Vagina (tissue), 2 donors: ENCODE measurements around the gene PLEKHJ1. TPM values are rescaled to one million over a fixed set of nuclear protein-coding genes. Genes with fewer than 3 reads are reported as not detected.

Source experiments
- DNase-seq, 2 donors: peaks; one replicate each; pipeline ENCODE4 v3.0.0-alpha.2; 2017; ENCODE audit errors: extremely low spot score in 2 of 2
- H3K27ac ChIP-seq: fragments of 200-600 bp; sonication (generic); one replicate; pipeline ENCODE4 v1.5.1; 2019
- H3K27me3 ChIP-seq: fragments of 200-600 bp; sonication (generic); one replicate; pipeline ENCODE4 v1.5.1; 2019
- H3K36me3 ChIP-seq, 2 donors: fragments of 200-600 bp; sonication (generic); one replicate each; pipeline ENCODE4 v1.5.1; 2017 to 2019
- H3K4me1 ChIP-seq: fragments of 200-600 bp; sonication (generic); one replicate; pipeline ENCODE4 v1.5.1; 2019
- H3K4me3 ChIP-seq, 2 donors: fragments of 200-600 bp; sonication (generic); 1 replicate in 1 of 2; 2 replicates in 1 of 2; pipeline ENCODE4 v1.5.1; 2016 to 2019
- H3K9me3 ChIP-seq: fragments of 200-600 bp; sonication (generic); one replicate; pipeline ENCODE4 v1.5.1; 2019
- CTCF ChIP-seq, 3 experiments: fragments of 450-650 bp in 2 of 3; fragments of 200-600 bp in 1 of 3; sonication (generic) in 1 of 3; IDR thresholded peaks; one replicate each; pipeline ENCODE4 v1.5.1; 2017 to 2019; ENCODE audit warnings: antibody characterized with exemption in 3 of 3, mild to moderate bottlenecking in 2 of 3, moderate library complexity in 2 of 3
- POLR2A ChIP-seq, 2 donors: fragments of 450-650 bp; IDR thresholded peaks; one replicate each; pipeline ENCODE4 v1.6.1; 2017; ENCODE audit warnings: antibody characterized with exemption in 2 of 2, mild to moderate bottlenecking in 2 of 2, moderate library complexity in 2 of 2
- POLR2AphosphoS5 ChIP-seq, 2 donors: sonication (generic); formaldehyde crosslinking; IDR thresholded peaks; one replicate each; pipeline ENCODE4 v1.9.0; 2017; ENCODE audit warnings: antibody characterized with exemption in 2 of 2, mild to moderate bottlenecking in 2 of 2, low read depth in 1 of 2; ENCODE audit not compliant: insufficient read depth in 1 of 2
- intact Hi-C: fragments of 100-400 bp; cut with DNase I; formaldehyde crosslinking; loops from one replicate; pipeline ENCODE4 v1.15.1; 2023
- total RNA-seq: library from RNA; depleted of rRNA; stranded (reverse); fragments of >200 nt; gene quantifications from one replicate; pipeline ENCODE4 v1.2.3, GENCODE V29; 2016

Gene PLEKHJ1
- total RNA-seq, 1 donor from 2014 or later = 30.7 TPM

DNA sequence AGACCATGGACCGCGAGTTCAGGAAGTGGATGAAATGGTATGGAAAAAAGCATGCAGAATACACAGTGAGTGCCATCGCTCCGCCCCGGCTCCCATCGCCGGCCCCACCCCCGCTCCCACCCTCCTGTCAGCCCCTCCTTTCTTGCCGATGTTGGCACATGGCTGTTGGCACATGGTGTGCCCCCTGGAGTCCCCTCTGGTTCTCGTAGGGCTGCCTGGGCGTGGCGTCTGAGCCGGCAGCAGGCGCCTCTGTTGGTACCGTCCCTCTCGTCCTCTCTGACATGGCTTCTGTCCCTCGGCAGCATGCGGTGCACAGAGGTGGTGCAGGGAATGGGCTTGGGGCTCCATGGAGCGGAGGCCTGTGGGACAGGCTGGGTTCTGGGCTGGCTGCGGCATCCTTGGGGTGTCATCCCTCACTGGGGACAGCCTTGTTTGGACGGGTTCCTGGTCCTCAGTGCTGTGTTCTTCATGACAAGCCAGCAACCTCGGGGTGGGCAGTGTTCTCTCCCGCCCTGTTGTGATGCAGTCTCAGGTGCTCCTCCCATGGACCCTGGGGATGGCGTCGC, 41.5 kb downstream of the PLEKHJ1 start:
- TF ChIP-seq CTCF (IDR thresholded peaks at IDR 0.05) = no peak
- no peak for TF ChIP-seq POLR2A (IDR thresholded peaks at IDR 0.05)
- TF ChIP-seq POLR2AphosphoS5 (IDR thresholded peaks at IDR 0.05; ENCODE audit: insufficient read depth in 1 of 2, low read depth in 1 of 2) = no peak
- Histone ChIP-seq H3K36me3 (peaks cover 0 to 32% of the 10 kb centered on the region in 2 donors), H3K9me3 (no peaks in the 10 kb centered on the region), H3K27ac (no peak overlapping the region), H3K4me1 (no peaks in the 10 kb centered on the region), H3K27me3 (no peaks in the 10 kb centered on the region), H3K4me3 (no peak overlapping the region)
- DNase-seq = no peak
- intact Hi-C loops = no loop called here

- DNase-seq = no peak
- H3K4me3 ChIP-seq = no peak overlapping the region
- no peaks in the 10 kb centered on the region for H3K27me3 ChIP-seq
- intact Hi-C loops = no loop called here
- no peaks in the 10 kb centered on the region for H3K9me3 ChIP-seq
- H3K36me3 ChIP-seq = peaks cover 0 to 31% of the 10 kb centered on the region in 2 donors
- no peak for TF ChIP-seq CTCF (IDR thresholded peaks at IDR 0.05)
- TF ChIP-seq POLR2AphosphoS5 (IDR thresholded peaks at IDR 0.05; ENCODE audit: insufficient read depth in 1 of 2, low read depth in 1 of 2) = no peak
- no peak for TF ChIP-seq POLR2A (IDR thresholded peaks at IDR 0.05)
- H3K4me1 ChIP-seq = no peaks in the 10 kb centered on the region
- no peak overlapping the region for H3K27ac ChIP-seq
Observed at GRCh38 chr19:2193807-2194206, 42.3 kb downstream of the PLEKHJ1 start.

GRCh38 chr19:2192862-2193261, 43.3 kb downstream of the PLEKHJ1 start:
- intact Hi-C loops = no loop called here
- Histone ChIP-seq H3K4me1 (peaks cover 5% of the 10 kb centered on the region), H3K27ac (no peak overlapping the region), H3K27me3 (no peaks in the 10 kb centered on the region), H3K4me3 (no peak overlapping the region), H3K36me3 (peaks cover 0 to 31% of the 10 kb centered on the region in 2 donors), H3K9me3 (no peaks in the 10 kb centered on the region)
- TF ChIP-seq CTCF (IDR thresholded peaks at IDR 0.05) (no peak), POLR2A (IDR thresholded peaks at IDR 0.05) (no peak), POLR2AphosphoS5 (IDR thresholded peaks at IDR 0.05; ENCODE audit: insufficient read depth in 1 of 2, low read depth in 1 of 2) (no peak)
- no peak for DNase-seq

- Histone ChIP-seq H3K4me3 (no peak overlapping the region), H3K27me3 (no peaks in the 10 kb centered on the region), H3K4me1 (peaks cover 14% of the 10 kb centered on the region), H3K27ac (no peak overlapping the region), H3K9me3 (no peaks in the 10 kb centered on the region), H3K36me3 (peaks cover 0 to 31% of the 10 kb centered on the region in 2 donors)
- intact Hi-C loops = no loop called here
- TF ChIP-seq POLR2AphosphoS5 (IDR thresholded peaks at IDR 0.05; ENCODE audit: insufficient read depth in 1 of 2, low read depth in 1 of 2) (no peak), POLR2A (IDR thresholded peaks at IDR 0.05) (no peak), CTCF (IDR thresholded peaks at IDR 0.05) (no peak)
- no peak for DNase-seq
Observed at GRCh38 chr19:2191456-2192310, 44.4 kb downstream of the PLEKHJ1 start.
